GM18511 (cell line): ENCODE results near the gene MPPED2.

Source experiments
- ATAC-seq: cut with Tn5 transposase; IDR thresholded peaks from one replicate; pipeline ENCODE4 v1.9.1; 2021; ENCODE audit warnings: mild to moderate bottlenecking, moderate library complexity; ENCODE audit not compliant: unreplicated experiment

Gene MPPED2

DNA sequence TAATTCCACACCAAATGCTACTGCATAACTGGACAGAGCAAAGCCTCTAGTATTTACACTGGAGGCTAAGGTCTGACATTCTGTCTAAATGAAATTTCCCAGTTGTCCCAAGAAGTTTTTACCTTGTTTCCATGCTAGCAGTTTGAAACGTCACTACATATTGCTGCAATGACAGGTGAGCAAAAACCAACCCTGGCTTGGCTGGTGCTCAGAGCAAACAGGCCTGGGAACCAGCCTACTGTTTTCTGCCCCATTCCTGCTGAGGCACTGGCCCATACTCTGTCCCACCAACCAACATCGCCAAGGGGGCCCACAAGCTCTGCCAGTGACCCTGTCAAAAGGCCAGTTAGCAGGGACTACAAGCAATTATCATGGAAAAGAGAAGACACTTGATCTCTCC lies 131.1 kb downstream of the MPPED2 start:
- ATAC-seq = no peak

DNA sequence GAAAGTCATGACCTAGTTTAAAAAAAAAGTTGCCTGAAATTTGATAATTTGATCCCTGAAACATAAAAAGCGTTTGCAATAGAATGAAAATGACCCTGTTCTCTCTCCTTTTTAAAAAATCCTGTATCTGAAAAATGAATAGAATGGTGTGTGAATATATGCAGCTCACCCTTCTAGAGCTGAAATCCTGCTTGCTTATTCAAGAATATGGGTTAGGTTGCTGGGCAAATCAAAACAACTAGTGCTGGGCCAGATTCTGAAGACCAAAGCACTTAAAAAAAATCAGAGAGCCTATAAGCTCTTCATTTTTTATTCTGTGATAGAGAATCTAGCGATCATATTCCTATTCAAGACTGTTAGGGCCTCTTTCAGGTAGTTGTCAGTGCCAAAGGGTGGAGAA lies 131.6 kb downstream of the MPPED2 start:
- no peak for ATAC-seq

DNA sequence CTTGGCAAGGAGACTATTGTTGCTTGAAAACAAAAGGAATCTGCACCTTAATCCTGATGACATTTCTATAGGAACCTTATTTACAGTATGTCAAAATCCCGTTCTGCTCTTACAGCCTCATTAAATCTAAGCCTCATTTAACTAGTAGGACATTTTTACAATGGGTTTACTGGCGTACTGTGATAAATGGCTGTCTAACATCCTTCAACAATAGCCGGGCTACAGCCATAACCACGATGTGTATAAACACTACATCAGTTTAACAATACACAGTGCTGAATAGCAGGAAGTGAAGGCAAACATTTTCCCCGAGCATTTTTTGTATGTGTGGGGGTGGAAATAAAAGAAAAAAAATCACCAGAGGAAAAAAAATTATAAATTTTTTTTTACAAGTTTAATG lies 132.0 kb downstream of the MPPED2 start:
- ATAC-seq = no peak

DNA sequence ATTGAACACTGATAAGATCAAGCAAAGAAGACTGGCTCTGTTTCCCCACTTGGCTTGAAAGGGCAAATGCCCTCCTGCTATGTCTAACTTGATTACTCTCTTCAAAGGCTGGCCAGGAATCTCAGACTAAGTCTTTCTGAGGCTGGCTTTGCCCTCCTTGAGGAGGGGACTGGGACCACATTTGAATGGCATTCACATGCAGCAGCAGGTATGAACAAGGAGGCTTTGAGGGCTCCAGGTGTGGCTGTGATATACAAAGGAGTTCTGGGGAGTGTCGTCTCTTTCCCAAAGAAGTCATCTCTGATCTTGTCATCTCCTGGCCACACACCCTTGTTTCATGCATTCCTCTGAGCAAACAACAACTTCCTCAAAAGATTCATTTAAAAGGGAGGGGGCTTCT lies 132.4 kb downstream of the MPPED2 start:
- no peak for ATAC-seq

DNA sequence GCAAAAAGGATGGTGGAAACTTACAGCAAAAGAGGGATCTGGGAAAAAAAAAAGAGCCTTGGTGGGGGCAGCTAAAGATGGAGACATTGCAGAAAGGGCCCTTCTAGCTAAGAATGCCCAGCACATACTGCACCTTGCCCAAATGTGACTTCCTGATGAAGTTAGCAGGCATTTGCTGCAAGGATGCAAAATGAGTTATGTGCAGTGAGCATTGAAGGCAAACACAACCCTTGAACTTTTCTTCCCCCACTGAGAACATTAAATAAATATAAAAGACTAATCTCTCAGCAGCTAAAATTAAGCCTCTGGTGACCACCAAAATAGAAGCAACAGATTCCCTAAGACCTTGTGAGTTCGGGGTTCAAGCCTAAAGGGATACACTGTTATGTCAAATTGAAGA lies 133.3 kb downstream of the MPPED2 start:
- ATAC-seq = no peak

DNA sequence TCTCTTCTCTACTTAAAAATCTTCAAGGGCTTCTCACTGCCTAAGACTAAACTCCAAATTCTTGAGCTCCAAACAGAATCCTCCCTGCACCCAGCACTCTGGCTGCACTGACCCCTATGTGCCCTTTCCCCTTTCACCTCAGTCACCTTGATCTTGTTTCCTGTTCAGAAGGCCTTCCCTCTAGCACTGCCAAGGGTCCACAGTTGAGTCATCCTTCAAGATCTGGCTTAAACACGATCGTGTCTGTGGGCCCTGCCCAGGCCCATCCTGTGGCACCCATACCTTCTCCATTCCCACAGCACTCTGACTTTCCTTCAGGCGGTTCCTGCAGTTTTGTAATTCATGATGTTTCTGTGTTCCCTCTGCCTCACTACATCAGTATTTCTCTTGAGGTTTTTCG lies 134.0 kb downstream of the MPPED2 start:
- ATAC-seq = no peak

DNA sequence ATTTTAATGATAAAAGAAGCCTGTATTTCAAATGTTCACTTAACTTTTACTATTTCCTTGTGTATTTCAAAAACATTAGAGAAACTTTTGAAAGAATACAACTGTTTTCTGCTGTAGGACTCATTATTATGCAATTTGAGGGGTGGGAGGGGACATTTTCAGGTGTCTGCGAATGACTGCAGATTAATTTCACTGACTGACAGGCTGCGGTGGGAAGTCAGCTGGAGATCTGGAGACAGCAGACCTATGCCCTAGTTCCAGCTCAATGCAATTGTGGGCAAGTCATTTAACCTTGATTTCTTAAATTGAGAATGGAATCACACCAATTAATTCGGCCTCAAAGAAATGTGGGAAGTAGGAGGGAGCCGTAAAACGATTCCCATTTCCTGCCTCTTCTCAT lies 134.5 kb downstream of the MPPED2 start:
- no peak for ATAC-seq

DNA sequence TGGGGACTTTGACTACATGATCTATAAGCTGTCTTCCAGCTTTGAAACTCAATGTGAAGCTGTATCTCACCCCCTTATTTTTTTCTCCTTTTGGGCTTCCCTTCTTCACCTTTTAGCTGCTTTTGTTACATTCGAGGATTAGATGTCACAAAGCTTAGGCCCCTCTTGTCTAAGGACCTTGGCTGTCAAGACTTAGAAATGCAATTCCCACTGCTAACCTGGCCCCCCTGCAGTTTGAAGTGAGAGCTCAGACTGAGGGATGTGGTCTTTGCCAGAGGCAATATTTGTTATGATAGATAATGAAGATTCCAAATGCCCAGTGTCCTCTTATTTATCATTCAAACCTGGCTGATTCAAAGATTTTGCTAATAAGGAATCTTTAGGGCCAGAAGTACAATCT lies 135.0 kb downstream of the MPPED2 start:
- no peak for ATAC-seq

DNA sequence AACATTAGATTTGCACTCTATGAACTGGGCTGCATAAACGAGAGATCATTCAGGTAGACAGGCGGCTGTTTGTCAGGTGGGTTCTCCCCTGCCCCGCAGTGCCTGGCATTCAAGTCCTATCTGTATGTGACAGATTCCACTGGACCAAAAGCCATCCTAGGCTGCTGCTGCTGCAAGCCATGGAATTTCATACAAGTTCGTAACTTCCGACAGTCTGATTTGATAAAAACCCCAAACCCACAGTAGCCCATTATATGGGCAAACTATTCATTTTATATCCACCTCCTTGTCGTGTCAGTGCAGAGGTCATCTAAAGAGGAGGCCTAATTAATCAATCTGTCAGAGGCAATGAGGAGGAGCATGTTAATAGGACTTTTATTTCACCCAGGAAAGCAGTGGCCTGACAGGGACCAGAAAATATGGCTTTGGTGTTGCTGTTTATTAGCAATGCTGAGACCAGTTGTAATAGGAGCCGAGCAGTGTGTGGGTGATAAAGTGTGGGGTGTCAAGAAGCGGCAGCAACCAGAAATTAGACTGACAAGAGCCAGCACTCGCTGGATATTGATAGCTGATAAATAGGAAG lies 139.0 kb downstream of the MPPED2 start:
- no peak for ATAC-seq

DNA sequence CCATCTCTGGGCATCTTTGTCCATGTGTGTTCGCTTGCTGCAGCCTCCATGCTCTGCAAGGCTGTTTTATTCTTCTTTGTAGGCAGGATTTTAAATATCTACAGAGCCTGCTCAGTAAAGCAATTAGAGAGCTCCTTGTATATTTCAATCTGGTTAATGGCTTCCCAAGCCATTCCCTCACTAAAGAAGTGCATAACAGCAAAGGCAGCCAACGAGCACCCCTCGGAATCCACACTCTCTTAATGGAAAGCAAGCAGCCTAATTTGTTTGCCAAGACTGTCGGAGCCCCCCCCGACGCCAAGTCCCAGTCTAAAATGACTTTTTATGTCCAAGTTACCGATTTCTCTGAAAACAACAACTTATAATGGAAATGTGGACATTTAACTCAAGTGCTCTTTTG lies 139.6 kb downstream of the MPPED2 start:
- no peak for ATAC-seq

DNA sequence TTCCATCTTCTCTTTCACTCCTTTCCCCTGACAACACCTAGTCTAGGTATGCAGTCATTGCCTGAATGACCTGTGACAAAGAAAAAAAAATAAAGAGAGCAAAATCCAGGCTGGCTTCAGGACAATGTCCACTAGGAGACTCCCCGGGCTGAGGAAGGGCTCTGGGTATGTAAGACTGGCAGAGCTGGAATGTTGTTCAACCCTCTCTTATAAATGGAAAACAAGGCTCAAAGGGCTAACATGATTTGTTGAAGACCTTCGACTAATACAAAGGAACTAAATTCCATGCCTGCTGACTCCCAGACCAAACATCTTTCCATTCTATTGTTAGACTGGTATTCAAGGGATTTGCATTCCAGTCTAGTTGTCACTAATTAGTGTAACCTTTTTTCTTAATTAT lies 141.1 kb downstream of the MPPED2 start:
- no peak for ATAC-seq

DNA sequence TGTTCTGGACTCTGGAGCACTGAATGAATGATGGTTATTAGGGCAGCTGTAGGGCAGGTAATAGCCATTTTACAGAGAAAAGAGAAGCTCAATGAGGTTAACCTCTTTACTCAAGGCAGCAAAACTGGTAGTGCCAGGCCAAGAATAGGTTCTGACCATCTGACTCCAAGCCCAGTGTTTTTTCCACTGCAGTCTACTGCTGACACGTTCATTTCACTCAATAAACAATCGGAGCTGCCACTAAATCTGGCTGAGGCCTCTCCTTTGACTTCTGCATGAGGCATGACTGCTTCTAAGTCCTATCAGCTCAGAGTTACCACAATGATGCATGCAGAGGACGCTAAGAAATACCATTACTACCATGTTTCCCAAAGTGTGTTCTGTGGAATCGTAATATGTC lies 145.6 kb downstream of the MPPED2 start:
- ATAC-seq = no peak

DNA sequence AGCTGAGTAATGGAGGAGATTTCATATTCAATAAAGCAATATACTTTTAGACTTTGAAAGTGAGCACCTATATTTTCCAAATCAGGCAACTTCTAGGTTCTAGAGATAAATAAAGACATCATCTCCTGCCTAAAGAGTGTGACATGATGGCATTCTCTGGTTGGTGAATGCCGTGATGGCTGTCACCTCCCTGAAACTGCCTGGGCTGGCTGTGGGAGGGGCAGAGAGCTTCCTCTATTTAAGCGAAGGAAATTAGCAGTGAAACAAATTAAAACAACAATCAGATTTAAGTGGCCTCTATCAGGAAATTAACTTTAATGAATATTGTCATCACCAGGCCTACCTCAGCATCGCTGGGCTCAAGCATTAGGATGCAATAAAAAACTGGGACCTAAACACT lies 149.4 kb downstream of the MPPED2 start:
- no peak for ATAC-seq

DNA sequence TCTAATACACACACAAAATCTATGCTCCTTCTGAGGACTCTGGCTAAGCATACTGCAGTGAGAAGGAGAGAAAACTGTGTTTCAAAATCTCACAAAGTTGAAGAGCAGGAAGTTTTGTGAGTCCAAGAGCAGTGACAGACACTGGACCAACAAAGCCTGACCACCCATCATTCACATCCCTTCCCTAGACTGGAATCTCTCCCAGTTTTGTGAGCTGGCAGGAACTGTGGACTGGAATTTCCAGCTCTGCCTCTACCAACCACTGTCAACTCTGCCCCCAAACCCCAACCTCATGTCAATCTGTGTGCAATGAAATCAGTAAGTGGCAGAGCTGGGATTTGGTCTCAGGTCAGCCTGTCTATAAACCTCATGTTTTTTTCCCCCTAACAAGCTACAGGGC lies 150.7 kb downstream of the MPPED2 start:
- ATAC-seq = no peak

DNA sequence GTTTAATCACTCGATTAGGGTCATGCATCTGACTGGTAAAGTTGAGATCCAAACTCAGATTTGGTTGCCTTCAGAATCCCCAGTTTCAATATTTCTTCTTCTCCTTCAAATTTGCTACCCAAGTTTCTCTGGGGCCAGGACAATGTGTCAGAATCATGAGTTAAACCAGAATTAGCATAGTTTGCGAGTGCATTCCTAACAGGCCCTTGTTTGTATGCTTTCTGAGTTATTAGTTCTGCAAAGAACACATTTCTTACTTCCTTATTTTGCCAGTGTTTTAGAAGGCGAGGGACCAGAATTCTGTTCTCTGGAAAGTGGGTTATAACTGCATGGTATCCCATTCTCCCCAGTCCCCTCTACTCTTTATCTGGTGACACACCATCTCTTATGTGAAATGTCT lies 151.3 kb downstream of the MPPED2 start:
- ATAC-seq = no peak

DNA sequence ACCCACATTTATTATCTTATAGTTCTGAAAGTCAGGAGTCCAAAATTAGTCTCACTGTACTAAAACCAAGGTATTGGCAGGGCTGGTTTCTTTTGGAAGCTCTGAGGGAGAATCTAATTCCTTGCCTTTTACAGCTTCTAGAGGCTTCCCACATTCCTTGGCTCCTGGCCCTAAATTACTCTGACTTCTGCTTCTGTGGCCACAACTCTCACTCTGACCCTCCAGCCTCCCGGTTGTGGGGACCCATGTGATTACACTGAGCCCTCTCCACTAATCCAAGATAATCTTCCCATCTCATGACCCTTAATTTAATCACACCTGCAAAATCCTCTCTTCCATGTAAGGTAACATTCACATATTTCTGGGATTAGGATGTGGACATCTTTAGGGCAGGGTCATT lies 152.3 kb downstream of the MPPED2 start:
- ATAC-seq = no peak

DNA sequence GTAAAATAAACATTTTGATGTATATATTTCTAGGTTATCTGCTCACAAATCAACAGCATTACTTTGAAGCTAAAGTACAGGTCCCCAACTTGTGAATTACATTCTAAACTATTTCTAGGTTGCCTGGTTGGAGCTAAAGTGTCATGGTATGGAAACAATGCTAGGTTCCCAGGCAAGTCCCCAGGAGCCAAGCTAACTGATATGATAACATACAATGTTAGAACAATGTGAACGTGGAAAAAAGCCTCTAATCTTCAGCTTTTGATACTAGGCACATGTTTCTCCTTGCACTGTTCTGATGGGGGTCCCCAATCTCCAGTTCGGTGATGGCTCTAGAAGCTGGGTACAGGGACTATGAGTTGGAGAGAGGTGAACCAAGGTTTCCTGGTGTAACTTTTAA lies 153.4 kb downstream of the MPPED2 start:
- no peak for ATAC-seq

DNA sequence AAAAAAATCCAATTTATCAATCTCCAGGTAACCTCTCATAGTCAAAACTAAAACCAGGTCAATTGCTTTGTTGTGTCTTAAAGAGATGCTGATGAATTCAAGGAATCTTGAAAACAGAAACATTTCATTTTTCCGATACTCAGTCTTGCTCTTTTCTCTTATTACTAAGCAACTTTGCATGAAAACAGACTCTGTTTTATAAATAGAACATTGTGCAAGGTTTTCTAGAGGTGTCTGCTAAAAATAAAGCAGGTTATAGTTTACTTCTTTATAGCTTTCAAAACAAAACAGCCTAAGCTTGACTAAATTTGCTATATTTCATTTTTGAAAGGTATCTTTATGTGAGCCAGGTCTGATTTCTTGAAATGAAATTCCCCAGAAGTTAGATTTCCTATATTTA lies 154.0 kb downstream of the MPPED2 start:
- ATAC-seq = no peak

DNA sequence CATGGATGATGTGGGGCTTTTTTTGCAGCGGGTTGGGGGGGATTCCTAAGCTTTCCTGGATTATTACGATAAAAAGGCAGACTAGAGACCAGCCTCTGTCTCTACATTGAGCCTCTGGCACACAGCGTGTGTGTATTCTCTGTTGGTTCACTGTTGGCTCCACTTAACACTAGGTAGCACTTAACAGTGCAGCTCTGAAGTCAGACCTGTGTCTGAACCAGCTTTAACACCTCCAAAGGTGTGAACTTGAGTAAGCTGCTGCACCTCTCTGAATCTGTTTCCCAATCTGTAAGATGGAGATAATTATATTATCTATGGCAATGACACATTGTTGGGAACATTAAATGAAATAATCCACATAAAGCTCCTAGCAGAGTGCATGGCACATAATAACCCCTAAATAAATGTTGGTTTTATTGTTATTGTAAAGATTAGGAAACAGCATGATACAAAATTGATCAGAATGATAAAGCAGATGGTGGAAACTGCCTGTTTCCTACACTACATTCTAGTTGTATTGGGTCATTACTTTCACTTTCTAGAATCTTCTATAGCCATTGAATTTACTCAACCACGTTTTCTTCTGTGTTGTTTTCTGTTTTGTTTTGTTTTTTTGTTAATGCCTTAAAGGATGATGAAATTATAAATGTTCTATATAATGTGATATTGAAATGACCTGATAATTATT lies 154.9 kb downstream of the MPPED2 start:
- no peak for ATAC-seq

DNA sequence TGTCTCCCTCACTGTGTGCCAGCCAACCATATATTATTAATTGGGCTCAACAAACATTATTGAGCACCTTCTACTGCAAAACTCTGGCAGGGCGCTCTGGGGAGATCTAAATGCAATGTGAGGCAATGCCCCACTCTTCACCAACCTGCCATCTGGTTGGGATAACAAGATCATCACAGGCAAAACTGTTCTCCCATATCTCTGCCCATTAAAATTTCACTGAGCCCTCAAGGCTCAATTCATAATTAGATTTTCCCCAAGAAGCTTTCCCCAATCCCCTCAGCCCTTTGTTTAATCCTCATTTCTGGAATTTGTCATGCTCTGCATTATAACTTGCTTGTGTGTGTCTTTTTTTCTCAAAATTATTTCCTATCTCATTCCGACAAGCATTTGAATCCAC lies 156.6 kb downstream of the MPPED2 start:
- no peak for ATAC-seq

DNA sequence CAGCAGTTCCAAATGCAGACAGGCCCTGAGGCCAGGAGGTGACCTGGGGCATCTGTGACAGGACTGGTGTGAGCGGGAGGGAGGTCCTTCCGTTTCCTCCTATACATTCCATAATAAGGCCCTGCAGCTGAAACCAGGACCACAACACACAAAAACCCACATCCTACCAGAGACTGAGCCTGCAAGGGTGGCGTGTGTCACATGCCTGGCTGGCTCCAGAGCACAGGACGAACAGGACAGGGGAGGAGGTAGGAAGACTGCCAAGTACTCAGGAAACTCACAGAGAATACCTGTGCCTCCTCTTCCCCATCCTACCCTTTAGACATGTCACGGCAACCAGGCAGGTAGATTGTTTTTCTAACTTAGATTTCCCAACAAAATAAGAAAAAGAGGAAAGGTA lies 159.4 kb downstream of the MPPED2 start:
- no peak for ATAC-seq

DNA sequence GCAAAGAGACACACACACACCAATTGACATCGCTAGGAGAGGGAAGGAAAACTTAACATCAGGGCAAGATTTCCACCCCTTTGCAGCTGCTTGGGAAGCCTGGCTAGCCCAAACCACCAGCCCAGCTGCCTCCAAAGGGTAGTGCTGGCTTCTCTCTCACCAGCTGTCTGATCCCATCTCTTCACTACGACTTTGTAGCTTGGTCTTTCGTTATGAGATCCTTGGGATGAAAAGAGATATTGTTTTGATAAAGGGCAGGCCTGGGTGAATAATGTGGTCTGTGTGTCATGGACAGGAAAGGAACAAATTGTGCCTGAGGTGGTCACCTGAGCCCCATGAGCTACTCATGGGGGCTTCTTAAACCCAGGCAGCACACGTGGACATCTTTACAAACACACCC lies 161.3 kb downstream of the MPPED2 start:
- no peak for ATAC-seq

DNA sequence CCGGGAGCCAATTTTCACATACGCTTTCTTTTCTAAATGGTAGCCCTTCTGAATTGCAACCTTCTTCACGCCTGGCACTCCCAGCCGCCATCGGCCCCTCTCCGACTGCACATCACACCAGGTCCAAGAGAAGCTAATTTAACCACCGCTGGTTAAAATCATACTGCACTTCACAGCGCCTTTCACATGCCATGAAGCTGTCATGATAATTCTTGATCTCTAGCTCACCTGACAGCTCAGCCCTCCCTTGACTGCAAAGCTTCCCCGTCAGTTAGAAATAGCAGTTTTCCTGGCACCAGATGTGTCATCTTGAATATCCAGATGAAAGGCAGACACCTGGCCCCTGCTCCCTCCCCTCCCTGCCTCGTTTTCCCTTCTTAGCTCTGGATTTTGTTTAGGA lies 161.8 kb downstream of the MPPED2 start:
- ATAC-seq = no peak
